H1 (cell line): ENCODE measurements around the gene GRM4. TPM values are rescaled to one million over a fixed set of nuclear protein-coding genes. Genes with fewer than 3 reads are reported as not detected.

Experiments used
- CTCF ChIA-PET: fragments of 300-600 bp; sonication (Branson Sonifier 250); formaldehyde crosslinking; loops from one replicate; lab custom pipeline; 2021; ENCODE audit not compliant: partially characterized antibody; lab: Charles Lee
- POLR2A ChIA-PET: fragments of 300-600 bp; sonication (Branson Sonifier 250); formaldehyde crosslinking; loops from one replicate; lab custom pipeline; 2021; ENCODE audit warnings: inconsistent platforms; ENCODE audit not compliant: partially characterized antibody; lab: Charles Lee
- DNase-seq, 2 experiments: peaks; one replicate each; pipeline versions ENCODE4 v3.0.0 to v3.0.0-alpha.2; 2010 to 2022; ENCODE audit warnings: low spot score in 2 of 2, low read depth in 1 of 2, mixed read lengths in 1 of 2
- FAIRE-seq: peaks from 2 replicates; lab custom pipeline; 2011; peaks lifted over from hg19 to GRCh38; lab: Jason Lieb, UNC
- H2AFZ ChIP-seq: 2 replicates; pipeline ENCODE4 v1.8.1; 2012; ENCODE audit warnings: low read length, inconsistent platforms
- H2AK5ac ChIP-seq: 2 replicates; pipeline ENCODE4 v1.6.1; 2013; ENCODE audit warnings: low read depth, low read length
- H2BK120ac ChIP-seq: replicated peaks from 2 replicates; pipeline ENCODE3; 2013; ENCODE audit warnings: low read depth, low read length, inconsistent platforms
- H2BK12ac ChIP-seq: 2 replicates; pipeline ENCODE4 v1.6.1; 2013; ENCODE audit warnings: low read depth, low read length
- H2BK15ac ChIP-seq: 2 replicates; pipeline ENCODE4 v1.6.1; 2013; ENCODE audit warnings: low read length
- H2BK20ac ChIP-seq: 2 replicates; pipeline ENCODE4 v1.6.1; 2013; ENCODE audit warnings: low read length
- H2BK5ac ChIP-seq: 2 replicates; pipeline ENCODE4 v1.6.1; 2013; ENCODE audit warnings: low read depth, low read length
- H3K14ac ChIP-seq: 2 replicates; pipeline ENCODE4 v1.6.1; 2013; ENCODE audit warnings: inconsistent platforms; ENCODE audit not compliant: insufficient read length
- H3K18ac ChIP-seq: 2 replicates; pipeline ENCODE4 v1.6.1; 2013; ENCODE audit warnings: low read length; ENCODE audit errors: extremely low read depth
- H3K23ac ChIP-seq: 2 replicates; pipeline ENCODE4 v1.6.1; 2013; ENCODE audit warnings: inconsistent platforms; ENCODE audit not compliant: insufficient read length
- H3K23me2 ChIP-seq: 2 replicates; pipeline ENCODE4 v1.6.1; 2013; ENCODE audit warnings: low read depth, low read length
- H3K27ac ChIP-seq: 2 replicates; pipeline ENCODE4 v1.6.1; 2011; ENCODE audit warnings: low read depth, low read length, inconsistent platforms
- H3K27me3 ChIP-seq, 4 experiments: replicated peaks in 1 of 4; 1 replicate in 1 of 4; 2 replicates in 3 of 4; pipeline versions ENCODE4 v1.6.1 to v1.8.1; 2011 to 2013; ENCODE audit warnings: low read length in 3 of 4, mild to moderate bottlenecking in 3 of 4, inconsistent platforms in 2 of 4, mixed read lengths in 2 of 4, moderate library complexity in 1 of 4; ENCODE audit not compliant: control insufficient read depth in 3 of 4, insufficient read depth in 3 of 4; ENCODE audit errors: extremely low read depth in 1 of 4
- H3K36me3 ChIP-seq, 4 experiments: 2 replicates each; pipeline versions ENCODE4 v1.6.1 to v1.8.1; 2011 to 2013; ENCODE audit warnings: mild to moderate bottlenecking in 4 of 4, low read length in 3 of 4, moderate library complexity in 2 of 4, control low read depth in 1 of 4, inconsistent platforms in 1 of 4; ENCODE audit not compliant: insufficient read depth in 4 of 4, control insufficient read depth in 2 of 4
- H3K4ac ChIP-seq: replicated peaks from 2 replicates; pipeline ENCODE3; 2013; ENCODE audit warnings: low read length, low read depth, mixed read lengths, inconsistent platforms; ENCODE audit not compliant: insufficient read length
- H3K4me1 ChIP-seq, 4 experiments: replicated peaks in 1 of 4; 1 replicate in 1 of 4; 2 replicates in 3 of 4; pipeline versions ENCODE4 v1.6.1 to v1.8.1; 2011 to 2013; ENCODE audit warnings: low read length in 3 of 4, inconsistent platforms in 2 of 4, mixed read lengths in 1 of 4; ENCODE audit not compliant: insufficient read depth in 4 of 4, control insufficient read depth in 3 of 4
- H3K4me2 ChIP-seq, 2 experiments: 2 replicates each; pipeline versions ENCODE4 v1.6.1 to v1.8.1; 2011 to 2013; ENCODE audit warnings: low read depth in 2 of 2, low read length in 2 of 2, control low read depth in 1 of 2, inconsistent platforms in 1 of 2, mild to moderate bottlenecking in 1 of 2; ENCODE audit not compliant: insufficient read depth in 1 of 2
- H3K4me3 ChIP-seq, 4 experiments: fragments of 200-600, 300-600 bp in 1 of 4; sonication (generic), shearing (Covaris generic), sonication (Bioruptor Twin) in 1 of 4; 2 replicates each; pipeline versions ENCODE4 v1.5.1 to v1.8.1; 2011 to 2016; ENCODE audit warnings: low read length in 4 of 4, low read depth in 3 of 4, control low read depth in 2 of 4, inconsistent platforms in 2 of 4, mild to moderate bottlenecking in 2 of 4, mixed read lengths in 1 of 4, moderate library complexity in 1 of 4; ENCODE audit not compliant: insufficient read depth in 2 of 4; ENCODE audit errors: extremely low read depth in 1 of 4
- H3K56ac ChIP-seq: replicated peaks from 2 replicates; pipeline ENCODE3; 2013; ENCODE audit warnings: low read depth, mild to moderate bottlenecking, mixed read lengths, low read length, inconsistent platforms; ENCODE audit not compliant: insufficient read length
- H3K79me1 ChIP-seq: 2 replicates; pipeline ENCODE4 v1.6.1; 2013; ENCODE audit warnings: low read depth, low read length, control low read depth
- H3K79me2 ChIP-seq, 2 experiments: 2 replicates each; pipeline versions ENCODE4 v1.6.1 to v1.8.1; 2012 to 2013; ENCODE audit warnings: low read length in 2 of 2, mild to moderate bottlenecking in 2 of 2, inconsistent platforms in 1 of 2; ENCODE audit not compliant: insufficient read depth in 2 of 2, control insufficient read depth in 1 of 2
- H3K9ac ChIP-seq, 4 experiments: replicated peaks in 1 of 4; 1 replicate in 1 of 4; 2 replicates in 3 of 4; pipeline versions ENCODE4 v1.6.1 to v1.8.1; 2011 to 2013; ENCODE audit warnings: low read depth in 3 of 4, low read length in 3 of 4, control low read depth in 2 of 4, mild to moderate bottlenecking in 2 of 4, moderate library complexity in 2 of 4, inconsistent platforms in 1 of 4; ENCODE audit errors: extremely low read depth in 1 of 4
- H3K9me3 ChIP-seq, 2 experiments: 2 replicates each; pipeline versions ENCODE4 v1.6.1 to v1.8.1; 2012 to 2013; ENCODE audit warnings: mild to moderate bottlenecking in 2 of 2, moderate library complexity in 2 of 2, control low read depth in 1 of 2, inconsistent platforms in 1 of 2, low read depth in 1 of 2, low read length in 1 of 2, mixed read lengths in 1 of 2; ENCODE audit not compliant: insufficient read depth in 2 of 2
- H4K20me1 ChIP-seq, 2 experiments: replicated peaks in 1 of 2; 2 replicates each; pipeline versions ENCODE3 to v1.8.1; 2011 to 2013; ENCODE audit warnings: inconsistent platforms in 2 of 2, low read length in 2 of 2, mild to moderate bottlenecking in 1 of 2; ENCODE audit not compliant: insufficient read depth in 2 of 2, control insufficient read depth in 1 of 2
- H4K5ac ChIP-seq: 2 replicates; pipeline ENCODE4 v1.6.1; 2013; ENCODE audit warnings: low read length, low read depth, mixed read lengths, inconsistent platforms; ENCODE audit not compliant: insufficient read length
- H4K8ac ChIP-seq: 2 replicates; pipeline ENCODE4 v1.8.0; 2013; ENCODE audit warnings: mild to moderate bottlenecking, moderate library complexity, low read length, inconsistent platforms; ENCODE audit not compliant: insufficient read depth; ENCODE audit errors: extremely low read depth
- H4K91ac ChIP-seq: replicated peaks from 2 replicates; pipeline ENCODE3; 2013; ENCODE audit warnings: low read length, mixed read lengths, inconsistent platforms; ENCODE audit not compliant: insufficient read length
- ASH2L ChIP-seq: fragments of 200-600, 300-600 bp; sonication (generic); IDR thresholded peaks from one replicate; pipeline ENCODE4 v1.7.1; 2017; ENCODE audit warnings: low read length
- CBX8 ChIP-seq: fragments of 300-800, 300-1000 bp; sonication (generic); IDR thresholded peaks from 2 replicates; pipeline ENCODE4 v1.7.1; 2016; ENCODE audit warnings: low read depth, low read length, borderline replicate concordance
- E2F6 ChIP-seq: IDR thresholded peaks from 2 replicates; pipeline ENCODE4 v1.6.1; 2012; ENCODE audit warnings: inconsistent platforms
- EGR1 ChIP-seq: IDR thresholded peaks from 2 replicates; pipeline ENCODE4 v1.6.1; 2011; ENCODE audit warnings: low read depth, low read length, borderline replicate concordance
- KDM1A ChIP-seq: fragments of 200-600, 300-600 bp; sonication (generic); IDR thresholded peaks from 2 replicates; pipeline ENCODE4 v1.7.1; 2016; ENCODE audit warnings: mild to moderate bottlenecking, low read length, borderline replicate concordance
- KDM4A ChIP-seq: IDR thresholded peaks from one replicate; pipeline ENCODE4 v1.7.1; 2012; ENCODE audit warnings: low read depth, mild to moderate bottlenecking, moderate library complexity, low read length, inconsistent platforms; ENCODE audit not compliant: severe bottlenecking
- MAFK ChIP-seq: IDR thresholded peaks from 2 replicates; pipeline ENCODE4 v1.6.1; 2012; ENCODE audit warnings: low read depth, mild to moderate bottlenecking, improper control_type of control experiment, low read length
- NANOG ChIP-seq: IDR thresholded peaks from 2 replicates; pipeline ENCODE4 v1.6.1; 2011; ENCODE audit warnings: low read length, low read depth, mild to moderate bottlenecking, inconsistent platforms; ENCODE audit not compliant: insufficient read depth, poor library complexity, severe bottlenecking
- RXRA ChIP-seq: IDR thresholded peaks from 2 replicates; pipeline ENCODE4 v1.6.1; 2011; ENCODE audit warnings: low read depth, mild to moderate bottlenecking, low read length, moderate library complexity; ENCODE audit not compliant: insufficient read depth
- SIRT6 ChIP-seq: IDR thresholded peaks from one replicate; pipeline ENCODE4 v1.7.1; 2012; ENCODE audit warnings: low read length, inconsistent platforms
- SP1 ChIP-seq: IDR thresholded peaks from 2 replicates; pipeline ENCODE4 v1.6.1; 2011; ENCODE audit warnings: low read depth, low read length
- TAF7 ChIP-seq: optimal IDR thresholded peaks from 2 replicates; pipeline ENCODE3; 2011; ENCODE audit warnings: low read depth, mild to moderate bottlenecking, inconsistent platforms, low read length, moderate library complexity, borderline replicate concordance
- ZNF274 ChIP-seq: IDR thresholded peaks from 2 replicates; pipeline ENCODE4 v1.7.0; 2012; ENCODE audit warnings: low read length, borderline replicate concordance; ENCODE audit errors: extremely low read depth
- whole genome bisulfite sequencing, 2 experiments: shearing (Covaris generic) in 1 of 2; methylation state at CpG; one replicate each; pipeline versions ENCODE4 v1.1.6 to v1.1.7; 2013 to 2015; ENCODE audit warnings: low lambda C conversion rate in 2 of 2, mixed read lengths in 2 of 2, inconsistent platforms in 1 of 2, low coverage in 1 of 2, missing lambda C conversion rate in 1 of 2; ENCODE audit not compliant: insufficient replicate concordance in 2 of 2, insufficient coverage in 1 of 2, insufficient read length in 1 of 2; ENCODE audit errors: extremely low coverage in 1 of 2, missing lambda C conversion rate in 1 of 2; 5-methylcytosine and 5-hydroxymethylcytosine counted together
- polyA plus RNA-seq, 7 experiments: library from polyadenylated mRNA; depleted of rRNA in 3 of 7; stranded (reverse) in 5 of 7; unstranded in 2 of 7; fragments of >200 nt in 5 of 7; fragments of 200-250 nt in 2 of 7; gene quantifications; 1 replicate in 5 of 7; 2 replicates in 1 of 7; 4 replicates in 1 of 7; pipeline versions ENCODE4 v1.2.1 to v1.2.3, GENCODE V29; 2011 to 2013; ENCODE audit warnings: missing spikeins in 2 of 7, mixed read lengths in 2 of 7
- total RNA-seq: library from RNA; stranded (reverse); fragmentation: NEBNext Ultra II Directional; extraction: Animal tissue kit (Norgen Biotek cat#: 25700); gene quantifications from 2 replicates; pipeline ENCODE4 v1.2.1, GENCODE V29; 2021

The GRM4 gene
- total and polyA plus RNA-seq, 2 of the 8 experiments (the other 6 are each of a cell fraction or from before 2014, with no cell fraction given): 19.6 to 21.5 TPM

GRCh38 chr6:34004706-34005105 lies 141.2 kb downstream of the GRM4 start:
- Histone ChIP-seq H4K8ac (no peak overlapping the region), H2BK12ac (no peak overlapping the region), H3K9ac (no peak overlapping the region), H4K20me1 (peaks cover 0 to 8% of the 10 kb centered on the region in 2 experiments), H3K27ac (no peak overlapping the region), H3K23ac (no peak overlapping the region), H2BK20ac (no peak overlapping the region), H3K4me3 (no peak overlapping the region), H3K79me1 (no peaks in the 10 kb centered on the region), H3K56ac (no peak overlapping the region), H3K4me2 (no peak overlapping the region), H2BK5ac (no peak overlapping the region), H3K9me3 (peaks cover 4 to 9% of the 10 kb centered on the region in 2 experiments; a peak in 3 of 4 replicates), H4K5ac (no peak overlapping the region), H2BK15ac (no peak overlapping the region), H3K36me3 (0 out of 8 replicates have a peak, but pooled peaks cover 0 to 4% (median 0%) of the 10 kb centered on the region in 4 experiments), H3K4ac (no peak overlapping the region), H3K18ac (no peak overlapping the region), H3K23me2 (no peaks in the 10 kb centered on the region), H3K4me1 (peaks cover 7 to 11% (median 8%) of the 10 kb centered on the region in 4 experiments), H2AK5ac (no peak overlapping the region), H3K27me3 (peaks cover 37 to 72% (median 67%) of the 10 kb centered on the region in 4 experiments), H3K14ac (no peak overlapping the region), H4K91ac (no peak overlapping the region), H2BK120ac (no peak overlapping the region), H2AFZ (no peak overlapping the region), H3K79me2 (no peaks in the 10 kb centered on the region)
- WGBS, 2 experiments: 93% methylated on average over 1 of the region's 1 CpG; no CpG with 5 or more reads in 1 of the 2 experiments
- FAIRE-seq: no peak
- ChIA-PET POLR2A (interaction anchor here (1.2 kb wide), 1 partner anchor 233 kb away, joined by 4 read pairs; no protein-coding TSS in a partner anchor), CTCF (interaction anchor here (1.1 to 1.3 kb wide), 2 partner anchors 12 to 27 kb away, joined by 3 to 4 read pairs; no protein-coding TSS in a partner anchor)
- no peak for DNase-seq
- TF ChIP-seq SP1: no peak
- no peak for TF ChIP-seq SIRT6
- no peak for TF ChIP-seq KDM1A
- no peak for TF ChIP-seq E2F6
- no peak for TF ChIP-seq RXRA
- no peak for TF ChIP-seq CBX8
- TF ChIP-seq TAF7: no peak
- TF ChIP-seq MAFK: no peak
- TF ChIP-seq NANOG: no peak
- TF ChIP-seq KDM4A: no peak
- TF ChIP-seq ZNF274: no peak
- no peak for TF ChIP-seq EGR1
- no peak for TF ChIP-seq ASH2L
